BLaER1 (cell line): ENCODE data around the gene PPP1R12C.

Experiments
- H3K27ac ChIP-seq: shearing (Covaris generic); formaldehyde crosslinking; 2 replicates; pipeline ENCODE4 v1.8.1; 2022
- H3K27me3 ChIP-seq: shearing (Covaris generic); formaldehyde crosslinking; 2 replicates; pipeline ENCODE4 v1.8.1; 2022
- H3K36me3 ChIP-seq: shearing (Covaris generic); formaldehyde crosslinking; 2 replicates; pipeline ENCODE4 v1.8.1; 2022
- H3K4me1 ChIP-seq: shearing (Covaris generic); formaldehyde crosslinking; 2 replicates; pipeline ENCODE4 v1.8.1; 2022
- H3K4me2 ChIP-seq: shearing (Covaris generic); formaldehyde crosslinking; 2 replicates; pipeline ENCODE4 v1.8.1; 2022
- H3K4me3 ChIP-seq: shearing (Covaris generic); formaldehyde crosslinking; 2 replicates; pipeline ENCODE4 v1.8.1; 2022
- H3K9ac ChIP-seq: shearing (Covaris generic); formaldehyde crosslinking; 2 replicates; pipeline ENCODE4 v1.8.1; 2022
- H3K9me3 ChIP-seq: shearing (Covaris generic); formaldehyde crosslinking; 2 replicates; pipeline ENCODE4 v1.8.1; 2022
- H4K20me1 ChIP-seq: shearing (Covaris generic); formaldehyde crosslinking; 2 replicates; pipeline ENCODE4 v1.8.1; 2022
- Cebpa-rat ChIP-seq: shearing (Covaris generic); IDR thresholded peaks from 2 replicates; pipeline ENCODE4 v1.8.1; 2022

The PPP1R12C gene

DNA sequence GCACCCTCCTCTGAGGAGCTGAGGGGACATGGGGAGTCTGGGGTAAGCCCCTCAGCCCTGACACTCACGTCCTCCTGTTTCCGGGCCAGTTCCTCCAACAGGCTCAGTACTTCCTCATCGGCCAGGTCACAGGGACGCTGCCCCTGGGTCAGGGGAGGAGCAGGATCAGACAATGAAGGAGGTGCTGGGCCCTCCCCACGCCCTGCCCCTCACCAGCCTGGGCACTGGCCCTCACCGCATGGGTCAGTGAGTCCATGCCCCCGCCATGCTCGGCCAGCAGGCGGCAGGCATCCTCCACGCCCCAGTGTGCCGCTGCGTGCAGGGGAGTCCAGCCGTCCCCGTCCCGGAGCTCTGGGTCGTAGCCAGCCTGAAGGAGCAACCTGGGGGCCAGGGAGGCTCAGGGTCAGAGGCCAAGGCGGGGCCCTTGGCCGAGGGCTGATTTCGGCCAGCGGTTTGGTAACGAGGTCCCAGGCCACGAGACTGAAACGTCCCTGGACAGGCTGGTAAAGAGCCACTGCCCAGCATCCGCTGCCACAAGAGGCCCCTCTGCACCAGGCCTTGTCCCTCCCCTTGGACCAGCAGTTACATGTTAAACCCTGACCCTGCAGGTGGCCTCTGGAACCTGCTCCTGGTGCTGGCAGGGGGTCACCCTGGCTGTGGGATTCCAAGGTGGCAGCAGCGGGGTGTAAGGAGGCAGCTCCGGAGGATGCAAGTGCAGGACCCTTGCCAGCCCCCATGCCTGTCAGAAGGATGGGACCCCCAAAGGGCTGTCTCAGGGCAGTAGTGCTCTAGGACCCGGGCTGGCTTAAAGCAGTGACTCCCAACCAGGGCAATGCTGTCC, 18.5 kb downstream of the PPP1R12C start:
- Histone ChIP-seq H4K20me1 (peaks cover 72% of the 10 kb centered on the region), H3K36me3 (peaks cover 80% of the 10 kb centered on the region), H3K9me3 (peaks cover 10% of the 10 kb centered on the region), H3K27me3 (no peaks in the 10 kb centered on the region), H3K9ac (no peak overlapping the region), H3K4me3 (no peak overlapping the region), H3K4me2 (peak overlapping the region; percentile 39; the same call in 1 of the 2 replicates), H3K4me1 (peaks cover 26% of the 10 kb centered on the region), H3K27ac (peak overlapping the region; percentile 41; the same call in 1 of the 2 replicates)
- TF ChIP-seq Cebpa-rat: no peak

DNA sequence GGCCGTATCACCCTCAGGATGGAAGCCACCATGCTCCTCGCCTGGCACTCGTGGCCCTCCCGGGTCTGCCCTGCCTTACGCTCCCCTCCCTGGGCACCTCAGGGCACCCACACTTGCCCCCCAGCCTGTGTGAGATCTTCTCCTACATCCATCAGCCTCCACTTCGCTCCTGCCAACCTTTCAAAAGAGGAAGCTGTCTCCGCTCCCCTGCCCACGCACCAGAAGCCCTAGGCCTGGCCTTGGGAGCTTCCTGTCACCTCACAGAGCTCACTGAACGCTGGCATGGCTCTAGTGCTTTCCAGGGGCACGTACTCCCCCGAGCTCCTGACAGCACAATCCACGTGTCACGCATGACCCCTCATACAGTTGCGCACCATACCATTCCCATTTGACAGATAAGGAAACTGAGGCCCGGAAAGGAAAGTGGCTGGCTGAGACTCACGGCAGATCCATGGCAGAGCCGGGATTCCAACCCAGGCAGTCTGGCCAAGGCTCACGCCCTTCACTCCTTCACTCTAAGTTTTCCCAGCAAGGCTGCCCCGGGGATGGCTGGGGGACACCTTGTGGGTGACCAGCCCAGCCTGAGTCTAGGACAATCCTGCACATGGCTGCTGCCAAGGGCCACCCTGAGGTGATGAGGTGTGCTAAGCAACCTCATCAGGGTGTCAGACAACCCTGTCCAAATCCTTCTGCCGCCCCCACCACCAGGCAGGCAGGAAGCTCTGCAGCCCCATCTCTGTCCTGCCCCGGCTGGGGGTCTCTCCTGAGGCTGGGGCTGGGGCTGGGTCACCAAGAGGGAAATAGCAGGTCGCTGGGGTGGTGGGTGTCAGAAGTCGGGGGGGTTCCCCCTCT, 19.3 kb downstream of the PPP1R12C start:
- TF ChIP-seq Cebpa-rat: no peak
- H3K4me3 ChIP-seq: no peak overlapping the region
- 0 out of 2 replicates have a peak overlapping the region, but pooled peaks have one; percentile 29 for H3K9ac ChIP-seq
- H3K4me1 ChIP-seq: peaks cover 26% of the 10 kb centered on the region
- no peaks in the 10 kb centered on the region for H3K27me3 ChIP-seq
- peaks cover 3% of the 10 kb centered on the region for H3K9me3 ChIP-seq
- peaks cover 73% of the 10 kb centered on the region for H3K36me3 ChIP-seq
- peaks cover 65% of the 10 kb centered on the region for H4K20me1 ChIP-seq
- peak overlapping the region; percentile 41 for H3K27ac ChIP-seq
- peak overlapping the region; percentile 39 for H3K4me2 ChIP-seq

DNA sequence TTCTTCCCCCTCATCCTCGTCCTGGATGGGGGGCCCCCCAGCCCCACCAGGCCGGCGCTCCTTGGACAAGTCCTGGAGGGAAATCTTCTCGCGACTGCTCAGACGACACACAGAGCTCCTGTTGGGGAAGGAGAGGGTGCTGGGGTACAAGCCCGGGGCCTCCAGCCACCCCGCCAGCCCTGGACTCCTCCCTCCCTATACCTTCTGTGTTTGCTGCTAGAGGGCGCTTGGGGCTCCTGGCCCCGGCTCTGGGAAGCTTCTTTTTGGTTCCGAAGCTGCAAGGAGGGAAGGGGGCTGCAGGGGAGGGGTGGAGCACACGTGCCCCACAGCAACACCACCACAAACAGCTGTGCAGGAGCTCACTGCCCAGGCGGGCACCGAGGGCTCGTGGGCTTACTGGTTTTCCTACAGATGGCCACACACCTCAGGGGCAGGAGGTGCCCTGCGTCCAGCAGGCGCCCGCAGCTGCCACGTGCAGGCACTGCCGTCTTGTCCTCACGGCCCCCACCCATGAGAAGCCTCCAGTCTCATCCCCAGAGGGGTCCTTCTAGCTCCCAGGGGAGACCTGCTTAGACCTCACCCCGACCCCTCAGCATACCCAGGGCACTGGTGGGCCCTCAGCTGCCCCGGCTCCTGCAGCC, 21.3 kb downstream of the PPP1R12C start:
- Histone ChIP-seq H3K4me3 (no peak overlapping the region), H3K27ac (no peak overlapping the region), H3K9me3 (no peaks in the 10 kb centered on the region), H3K4me1 (peaks cover 26% of the 10 kb centered on the region), H3K27me3 (no peaks in the 10 kb centered on the region), H3K36me3 (peaks cover 72% of the 10 kb centered on the region), H3K9ac (no peak overlapping the region), H4K20me1 (peaks cover 59% of the 10 kb centered on the region), H3K4me2 (peak overlapping the region; percentile 2; the same call in 1 of the 2 replicates)
- TF ChIP-seq Cebpa-rat: no peak

DNA sequence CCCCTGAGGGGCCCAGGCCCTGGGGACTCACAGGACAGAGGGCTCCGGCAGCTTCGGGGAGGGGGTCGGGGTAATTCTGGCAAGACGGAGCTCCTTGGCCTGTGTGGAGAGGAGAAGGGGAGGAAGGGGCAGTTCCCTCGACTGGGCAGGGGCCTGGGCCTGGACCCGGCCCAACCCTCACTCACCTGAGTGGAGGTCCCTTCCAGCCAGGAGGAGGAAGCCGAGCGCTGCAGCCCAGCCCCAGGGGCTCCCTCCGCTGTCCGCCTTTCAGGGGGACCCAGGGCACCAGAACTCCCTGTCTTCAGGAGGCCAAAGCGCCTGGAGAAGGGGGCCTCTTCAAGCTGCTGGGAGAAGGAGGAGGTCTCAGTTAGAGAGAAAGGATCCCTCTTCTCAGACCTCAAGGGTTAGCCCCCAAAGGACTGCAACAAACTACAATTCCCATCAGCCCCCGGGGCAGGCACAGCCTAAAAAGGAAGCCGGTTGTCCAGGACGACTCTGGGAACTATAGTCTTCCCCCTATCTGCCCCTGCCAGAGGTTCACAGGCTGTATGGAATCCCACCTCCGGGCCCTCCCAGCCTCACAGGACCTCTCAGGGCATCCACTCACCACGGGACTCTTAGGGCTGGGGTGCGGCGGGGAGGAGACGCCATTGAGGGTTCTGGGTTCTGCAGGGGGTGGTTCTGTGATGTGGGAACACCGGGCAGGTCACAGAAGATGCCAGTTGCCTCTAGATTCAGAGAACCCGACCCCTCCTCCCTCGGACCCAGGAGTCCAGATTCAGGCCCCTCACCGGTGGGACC, 22.0 kb downstream of the PPP1R12C start:
- Histone ChIP-seq H3K27me3 (no peaks in the 10 kb centered on the region), H3K4me3 (no peak overlapping the region), H3K9me3 (no peaks in the 10 kb centered on the region), H3K27ac (no peak overlapping the region), H3K36me3 (peaks cover 72% of the 10 kb centered on the region), H3K4me2 (no peak overlapping the region), H3K9ac (no peak overlapping the region), H3K4me1 (peaks cover 26% of the 10 kb centered on the region), H4K20me1 (peaks cover 59% of the 10 kb centered on the region)
- TF ChIP-seq Cebpa-rat: no peak

DNA sequence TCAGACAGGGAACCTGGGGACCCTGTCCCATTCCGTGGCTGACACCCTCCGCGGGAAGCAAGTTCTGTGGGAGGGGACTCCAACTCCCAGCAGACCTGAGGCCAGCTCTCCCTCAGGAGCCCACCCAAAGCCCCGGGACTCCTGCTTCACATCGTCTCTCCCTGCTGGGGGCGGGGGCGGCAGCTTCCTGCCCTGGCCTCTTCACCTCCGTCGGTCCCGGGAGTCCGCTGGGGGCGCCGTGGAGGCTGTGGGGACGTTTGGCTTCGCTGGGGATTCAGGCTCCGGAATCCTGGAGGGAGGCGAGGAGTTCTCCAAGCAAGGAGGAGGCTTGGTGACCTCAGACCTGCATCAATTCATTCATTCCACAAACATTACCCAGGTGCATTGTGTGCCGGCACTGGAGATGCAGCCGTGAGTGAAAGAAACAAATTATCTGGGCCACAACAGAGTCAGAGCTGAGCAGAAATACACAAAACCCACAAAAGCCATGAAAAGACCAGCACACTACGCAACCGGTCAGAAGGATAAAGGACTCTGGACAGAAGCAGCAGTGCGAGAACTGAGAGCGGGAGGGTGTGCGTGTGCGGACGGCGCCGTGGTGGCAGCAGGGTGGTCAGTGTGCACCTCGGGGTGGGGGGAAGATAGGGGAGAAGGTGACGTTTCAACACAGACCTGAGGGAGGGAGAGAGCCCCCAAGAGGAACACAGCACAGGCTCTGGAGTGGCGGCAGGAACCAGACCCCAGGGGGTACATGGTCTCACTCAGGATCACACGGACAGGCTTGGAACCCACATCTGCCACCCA, 22.8 kb downstream of the PPP1R12C start:
- Histone ChIP-seq H4K20me1 (peaks cover 55% of the 10 kb centered on the region), H3K4me3 (no peak overlapping the region), H3K9ac (no peak overlapping the region), H3K9me3 (no peaks in the 10 kb centered on the region), H3K36me3 (peaks cover 70% of the 10 kb centered on the region), H3K4me1 (peaks cover 26% of the 10 kb centered on the region), H3K27ac (no peak overlapping the region), H3K27me3 (no peaks in the 10 kb centered on the region), H3K4me2 (no peak overlapping the region)
- TF ChIP-seq Cebpa-rat: no peak

DNA sequence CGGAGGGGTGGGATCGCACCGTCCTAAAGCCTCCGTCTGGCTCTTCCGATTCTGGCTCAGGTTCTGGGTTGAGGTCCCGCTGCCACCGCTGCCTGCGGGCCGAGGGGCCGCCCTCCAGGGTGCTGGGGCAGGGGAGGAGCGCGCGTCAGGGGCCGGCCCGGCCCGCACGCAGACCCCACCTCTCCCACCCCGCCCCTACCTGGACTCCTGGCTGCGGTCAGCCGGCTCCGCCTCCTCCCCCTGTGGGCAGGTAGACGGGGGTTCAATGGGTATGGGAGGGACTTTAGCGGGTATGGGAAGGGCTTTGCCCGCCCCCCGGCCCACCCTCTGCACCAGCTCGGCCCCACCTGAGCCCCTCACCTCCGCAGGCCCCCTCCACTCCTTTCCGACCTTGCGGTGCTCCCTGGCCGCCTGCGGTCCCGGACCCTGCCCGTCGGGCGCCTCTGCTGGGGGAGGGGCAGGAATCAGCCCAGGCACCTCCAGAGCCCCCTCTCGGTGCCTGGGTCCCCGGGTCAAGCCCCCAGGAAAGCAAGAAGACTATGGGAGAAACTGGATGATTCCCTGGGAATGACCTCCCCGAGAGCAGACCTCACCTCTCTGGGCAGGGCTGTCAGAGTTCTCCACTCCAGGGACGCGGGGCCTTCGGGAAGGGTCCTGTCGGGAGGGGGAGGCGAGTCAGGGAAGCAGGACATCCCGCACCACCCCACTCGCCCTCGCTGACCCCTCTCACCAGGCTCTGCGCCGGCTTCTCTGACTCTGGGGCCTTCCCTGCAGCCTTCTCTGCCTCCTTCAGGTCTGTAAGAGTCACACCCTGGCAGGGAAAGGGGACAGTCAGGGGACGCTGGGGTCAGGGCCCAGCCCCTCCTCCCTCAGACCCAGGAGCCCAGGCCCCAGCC, 24.8 kb downstream of the PPP1R12C start:
- H3K27ac ChIP-seq: no peak overlapping the region
- H3K4me1 ChIP-seq: peaks cover 17% of the 10 kb centered on the region
- peaks cover 6% of the 10 kb centered on the region for H3K27me3 ChIP-seq
- H3K9ac ChIP-seq: no peak overlapping the region
- no peak overlapping the region for H3K4me3 ChIP-seq
- no peak for TF ChIP-seq Cebpa-rat
- no peak overlapping the region for H3K4me2 ChIP-seq
- peaks cover 60% of the 10 kb centered on the region for H3K36me3 ChIP-seq
- no peaks in the 10 kb centered on the region for H3K9me3 ChIP-seq
- H4K20me1 ChIP-seq: peaks cover 54% of the 10 kb centered on the region

DNA sequence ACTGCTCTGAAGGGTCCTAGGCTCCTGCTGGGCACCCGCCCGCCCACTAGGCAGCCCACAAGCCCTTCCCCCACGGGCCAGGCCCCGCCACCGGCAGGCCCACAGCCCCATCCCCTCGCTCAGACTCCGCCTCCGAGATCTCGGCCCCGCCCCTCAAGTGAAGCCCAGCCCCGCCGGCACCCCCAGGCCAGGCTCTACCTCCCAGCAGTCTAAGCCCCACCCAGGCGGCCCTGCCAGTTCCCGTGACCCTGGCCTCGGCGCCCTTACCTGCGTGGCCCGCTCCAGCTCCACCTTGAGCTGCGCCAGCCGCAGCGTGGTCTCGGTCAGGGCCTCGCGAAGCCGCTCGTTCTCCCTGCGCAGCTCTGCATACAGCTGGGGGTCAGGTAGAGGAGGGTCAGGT, 25.5 kb downstream of the PPP1R12C start:
- Histone ChIP-seq H3K9ac (no peak overlapping the region), H3K9me3 (no peaks in the 10 kb centered on the region), H3K4me1 (peaks cover 22% of the 10 kb centered on the region), H3K4me3 (no peak overlapping the region), H3K27me3 (peaks cover 13% of the 10 kb centered on the region), H3K27ac (no peak overlapping the region), H4K20me1 (peaks cover 56% of the 10 kb centered on the region), H3K4me2 (no peak overlapping the region), H3K36me3 (peaks cover 63% of the 10 kb centered on the region)
- no peak for TF ChIP-seq Cebpa-rat
